BLaER1 (cell line): ENCODE results near the gene FAM186B.

Experiments
- H3K27ac ChIP-seq: shearing (Covaris generic); formaldehyde crosslinking; 2 replicates; pipeline ENCODE4 v1.8.1; 2022
- H3K27me3 ChIP-seq: shearing (Covaris generic); formaldehyde crosslinking; 2 replicates; pipeline ENCODE4 v1.8.1; 2022
- H3K36me3 ChIP-seq: shearing (Covaris generic); formaldehyde crosslinking; 2 replicates; pipeline ENCODE4 v1.8.1; 2022
- H3K4me1 ChIP-seq: shearing (Covaris generic); formaldehyde crosslinking; 2 replicates; pipeline ENCODE4 v1.8.1; 2022
- H3K4me2 ChIP-seq: shearing (Covaris generic); formaldehyde crosslinking; 2 replicates; pipeline ENCODE4 v1.8.1; 2022
- H3K4me3 ChIP-seq: shearing (Covaris generic); formaldehyde crosslinking; 2 replicates; pipeline ENCODE4 v1.8.1; 2022
- H3K9ac ChIP-seq: shearing (Covaris generic); formaldehyde crosslinking; 2 replicates; pipeline ENCODE4 v1.8.1; 2022
- H3K9me3 ChIP-seq: shearing (Covaris generic); formaldehyde crosslinking; 2 replicates; pipeline ENCODE4 v1.8.1; 2022
- H4K20me1 ChIP-seq: shearing (Covaris generic); formaldehyde crosslinking; 2 replicates; pipeline ENCODE4 v1.8.1; 2022
- Cebpa-rat ChIP-seq: shearing (Covaris generic); IDR thresholded peaks from 2 replicates; pipeline ENCODE4 v1.8.1; 2022

Gene FAM186B

GRCh38 chr12:49646871-49647654 lies 41.6 kb upstream of the FAM186B start:
- no peaks in the 10 kb centered on the region for H4K20me1 ChIP-seq
- no peaks in the 10 kb centered on the region for H3K9me3 ChIP-seq
- peaks cover 71% of the 10 kb centered on the region for H3K4me1 ChIP-seq
- H3K9ac ChIP-seq = peak overlapping the region; percentile 36
- peak overlapping the region; percentile 72 for H3K4me2 ChIP-seq
- no peaks in the 10 kb centered on the region for H3K27me3 ChIP-seq
- no peak for TF ChIP-seq Cebpa-rat
- peak overlapping the region; percentile 53 for H3K27ac ChIP-seq
- H3K4me3 ChIP-seq = no peak overlapping the region
- peaks cover 81% of the 10 kb centered on the region for H3K36me3 ChIP-seq

DNA sequence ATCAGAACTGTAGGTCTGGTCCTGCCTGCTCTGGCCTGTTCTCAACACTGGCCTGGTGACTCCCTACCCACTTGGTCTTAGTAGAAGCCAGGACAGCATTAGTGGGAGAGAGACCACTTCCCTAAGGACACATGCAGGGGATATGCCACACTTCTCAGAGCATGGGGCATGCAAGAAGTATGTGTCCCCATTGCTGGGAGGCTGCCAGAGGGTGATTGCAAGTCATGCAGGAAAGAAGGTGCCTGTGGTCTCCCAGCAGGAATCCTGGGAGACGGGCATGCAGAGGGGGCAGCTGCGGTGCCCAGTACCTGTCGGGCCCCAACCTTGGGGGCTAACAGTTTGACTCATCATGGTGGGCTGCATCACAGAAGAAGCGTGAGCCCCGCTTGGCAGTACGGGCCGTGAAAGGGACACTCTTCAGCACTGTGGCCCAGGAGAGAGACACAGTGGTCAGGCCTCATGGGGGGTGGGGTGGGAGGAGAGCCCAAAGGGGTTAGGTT lies 40.9 kb upstream of the FAM186B start:
- no peaks in the 10 kb centered on the region for H3K9me3 ChIP-seq
- TF ChIP-seq Cebpa-rat = no peak
- H3K27ac ChIP-seq = no peak overlapping the region
- no peaks in the 10 kb centered on the region for H4K20me1 ChIP-seq
- peak overlapping the region; percentile 72 for H3K4me2 ChIP-seq
- H3K9ac ChIP-seq = no peak overlapping the region
- no peaks in the 10 kb centered on the region for H3K27me3 ChIP-seq
- H3K36me3 ChIP-seq = peaks cover 77% of the 10 kb centered on the region
- no peak overlapping the region for H3K4me3 ChIP-seq
- peaks cover 64% of the 10 kb centered on the region for H3K4me1 ChIP-seq

GRCh38 chr12:49645146-49646039 lies 40.0 kb upstream of the FAM186B start:
- Histone ChIP-seq H3K9ac (peak overlapping the region; percentile 31; the same call in 1 of the 2 replicates), H3K27ac (peak overlapping the region; percentile 55), H3K4me1 (peaks cover 64% of the 10 kb centered on the region), H3K36me3 (peaks cover 67% of the 10 kb centered on the region), H3K4me3 (no peak overlapping the region), H3K27me3 (no peaks in the 10 kb centered on the region), H4K20me1 (no peaks in the 10 kb centered on the region), H3K4me2 (peak overlapping the region; percentile 67), H3K9me3 (no peaks in the 10 kb centered on the region)
- TF ChIP-seq Cebpa-rat = no peak

- Histone ChIP-seq H3K4me1 (peaks cover 58% of the 10 kb centered on the region), H3K9me3 (no peaks in the 10 kb centered on the region), H3K27me3 (no peaks in the 10 kb centered on the region), H3K36me3 (peaks cover 59% of the 10 kb centered on the region), H3K4me3 (no peak overlapping the region), H4K20me1 (no peaks in the 10 kb centered on the region), H3K27ac (peak overlapping the region; percentile 62), H3K9ac (peak overlapping the region; percentile 31; the same call in 1 of the 2 replicates), H3K4me2 (peak overlapping the region; percentile 67)
- TF ChIP-seq Cebpa-rat = no peak
Observed at GRCh38 chr12:49644620-49644994, 39.2 kb upstream of the FAM186B start.

DNA sequence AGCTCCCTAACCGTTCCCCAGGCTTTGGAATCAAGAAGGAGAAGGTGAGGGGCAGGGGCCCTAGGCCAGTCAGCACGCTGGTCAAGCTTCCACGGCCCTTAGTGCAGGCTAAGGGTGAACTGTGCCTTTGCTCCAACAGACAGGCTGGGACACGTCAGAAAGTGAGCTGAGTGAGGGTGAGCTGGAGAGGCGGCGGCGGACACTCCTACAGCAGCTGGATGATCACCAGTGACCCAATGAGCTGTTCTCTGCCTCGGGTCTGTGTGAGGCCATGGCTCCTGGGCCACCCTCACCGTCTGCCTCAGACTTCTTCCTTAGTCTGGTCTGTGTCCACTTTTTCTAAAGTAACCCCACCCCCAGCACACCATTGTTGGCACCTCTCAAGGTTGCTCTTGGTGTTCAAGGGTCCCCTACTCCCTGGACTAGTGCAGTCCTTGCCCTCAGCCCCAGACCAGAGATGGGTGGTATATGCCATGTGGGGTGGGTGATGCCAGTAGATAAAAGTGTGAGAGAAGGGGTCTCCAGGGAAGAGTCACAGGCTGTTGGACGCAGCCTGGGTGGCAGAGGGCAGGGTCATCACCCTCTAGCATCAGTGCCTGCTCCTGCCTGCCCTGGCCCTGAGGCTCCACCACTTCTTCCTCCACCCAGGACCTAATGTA lies 38.7 kb upstream of the FAM186B start:
- H3K9ac ChIP-seq = peak overlapping the region; percentile 31; the same call in 1 of the 2 replicates
- no peak for TF ChIP-seq Cebpa-rat
- H3K27ac ChIP-seq = peak overlapping the region; percentile 62
- no peaks in the 10 kb centered on the region for H4K20me1 ChIP-seq
- peaks cover 54% of the 10 kb centered on the region for H3K36me3 ChIP-seq
- no peaks in the 10 kb centered on the region for H3K27me3 ChIP-seq
- no peak overlapping the region for H3K4me3 ChIP-seq
- peak overlapping the region; percentile 65 for H3K4me2 ChIP-seq
- H3K9me3 ChIP-seq = no peaks in the 10 kb centered on the region
- H3K4me1 ChIP-seq = peaks cover 53% of the 10 kb centered on the region

DNA sequence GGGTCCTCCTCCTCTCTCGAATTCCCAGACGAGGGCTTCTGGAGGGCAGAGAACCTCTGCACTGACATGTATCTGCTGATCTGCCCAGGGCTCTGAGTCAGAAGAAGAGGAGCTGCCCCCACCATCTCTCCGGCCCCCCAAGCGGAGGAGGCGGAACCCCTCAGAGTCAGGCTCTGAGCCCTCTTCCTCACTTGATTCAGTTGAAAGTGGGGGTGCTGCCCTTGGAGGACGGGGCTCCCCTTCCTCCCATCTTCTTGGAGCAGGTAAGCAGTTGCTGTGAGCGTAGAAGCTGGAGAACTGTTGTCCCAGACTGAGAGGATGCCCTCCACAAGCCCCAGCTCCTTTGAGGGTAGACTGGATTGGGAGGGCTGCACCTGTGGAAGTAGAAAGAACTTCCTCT lies 37.7 kb upstream of the FAM186B start:
- no peaks in the 10 kb centered on the region for H3K9me3 ChIP-seq
- peaks cover 44% of the 10 kb centered on the region for H3K36me3 ChIP-seq
- no peaks in the 10 kb centered on the region for H3K27me3 ChIP-seq
- TF ChIP-seq Cebpa-rat = no peak
- H4K20me1 ChIP-seq = no peaks in the 10 kb centered on the region
- H3K4me3 ChIP-seq = no peak overlapping the region
- peak overlapping the region; percentile 20; the same call in 1 of the 2 replicates for H3K9ac ChIP-seq
- no peak overlapping the region for H3K4me2 ChIP-seq
- no peak overlapping the region for H3K27ac ChIP-seq
- H3K4me1 ChIP-seq = peaks cover 43% of the 10 kb centered on the region

- no peaks in the 10 kb centered on the region for H4K20me1 ChIP-seq
- H3K36me3 ChIP-seq = peaks cover 44% of the 10 kb centered on the region
- no peak overlapping the region for H3K4me2 ChIP-seq
- no peak for TF ChIP-seq Cebpa-rat
- no peak overlapping the region for H3K4me3 ChIP-seq
- H3K9ac ChIP-seq = peak overlapping the region; percentile 20; the same call in 1 of the 2 replicates
- H3K27ac ChIP-seq = no peak overlapping the region
- H3K9me3 ChIP-seq = no peaks in the 10 kb centered on the region
- H3K4me1 ChIP-seq = peaks cover 41% of the 10 kb centered on the region
- no peaks in the 10 kb centered on the region for H3K27me3 ChIP-seq
Observed at GRCh38 chr12:49642370-49642802, 36.9 kb upstream of the FAM186B start.

DNA sequence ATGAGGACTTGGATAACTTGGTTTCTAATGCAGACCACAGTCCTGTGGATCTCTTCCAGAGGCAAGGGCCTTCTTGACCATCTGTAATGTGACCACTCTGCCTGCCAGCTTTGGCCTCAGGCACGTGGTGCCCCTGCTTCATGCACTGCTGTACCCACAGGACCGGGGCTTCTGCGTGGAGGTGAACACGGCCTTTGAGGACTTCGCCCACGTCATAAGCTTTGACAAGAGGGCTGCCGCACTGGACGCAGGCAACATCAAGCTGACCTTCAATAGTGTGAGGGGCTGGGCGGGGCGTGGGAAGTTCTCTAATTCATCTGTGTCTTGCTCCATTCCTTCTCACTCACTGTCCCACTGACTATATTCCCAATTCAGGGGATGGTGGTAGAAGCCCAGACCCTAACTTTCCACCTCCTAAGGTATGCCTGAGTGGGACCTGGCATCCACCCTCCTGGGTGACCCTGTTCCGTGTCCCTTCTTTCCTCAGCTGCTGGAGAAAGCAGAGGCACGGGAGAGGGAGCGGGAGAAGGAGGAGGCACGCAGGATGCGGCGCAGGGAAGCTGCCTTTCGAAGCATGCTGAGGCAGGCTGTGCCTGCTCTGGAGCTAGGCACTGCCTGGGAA lies 36.4 kb upstream of the FAM186B start:
- Histone ChIP-seq H3K9ac (no peak overlapping the region), H3K36me3 (peaks cover 43% of the 10 kb centered on the region), H4K20me1 (no peaks in the 10 kb centered on the region), H3K4me1 (peaks cover 41% of the 10 kb centered on the region), H3K9me3 (no peaks in the 10 kb centered on the region), H3K27ac (no peak overlapping the region), H3K4me3 (no peak overlapping the region), H3K27me3 (no peaks in the 10 kb centered on the region), H3K4me2 (no peak overlapping the region)
- TF ChIP-seq Cebpa-rat = no peak
